IMR-90 (cell line): Measurements from ENCODE around the gene PRUNE2.

Experiments used
- BHLHE40 ChIP-seq: fragments of 150-350 bp; IDR thresholded peaks from 2 replicates; pipeline ENCODE4 v1.6.1; 2016; ENCODE audit warnings: mild to moderate bottlenecking, low read depth, low read length
- CEBPB ChIP-seq: IDR thresholded peaks from 2 replicates; pipeline ENCODE4 v1.6.1; 2012; ENCODE audit warnings: low read depth, low read length, improper control_type of control experiment
- CHD1 ChIP-seq: IDR thresholded peaks from 2 replicates; pipeline ENCODE4 v1.6.1; 2012; ENCODE audit warnings: low read depth, low read length, improper control_type of control experiment
- CTCF ChIP-seq: conservative IDR thresholded peaks from 2 replicates; pipeline ENCODE4 v1.5.1; 2012; ENCODE audit warnings: mild to moderate bottlenecking, low read depth, low read length, improper control_type of control experiment
- ELK1 ChIP-seq: fragments of 150-350 bp; IDR thresholded peaks from 2 replicates; pipeline ENCODE4 v1.6.1; 2016; ENCODE audit warnings: low read depth, mild to moderate bottlenecking, low read length, moderate library complexity, borderline replicate concordance
- FOS ChIP-seq: fragments of 150-350 bp; IDR thresholded peaks from 2 replicates; pipeline ENCODE4 v1.6.1; 2016; ENCODE audit warnings: low read depth, low read length
- MXI1 ChIP-seq: IDR thresholded peaks from 2 replicates; pipeline ENCODE4 v1.6.1; 2012; ENCODE audit warnings: low read depth, mild to moderate bottlenecking, low read length, moderate library complexity, borderline replicate concordance
- NFE2L2 ChIP-seq: fragments of 150-350 bp; IDR thresholded peaks from 2 replicates; pipeline ENCODE4 v1.6.1; 2016; ENCODE audit warnings: low read depth, mild to moderate bottlenecking, low read length
- POLR2A ChIP-seq: IDR thresholded peaks from 2 replicates; pipeline ENCODE4 v1.6.1; 2012; ENCODE audit warnings: mild to moderate bottlenecking, low read depth, low read length
- RAD21 ChIP-seq: IDR thresholded peaks from 2 replicates; pipeline ENCODE4 v1.6.1; 2012; ENCODE audit warnings: low read length, improper control_type of control experiment
- RFX5 ChIP-seq: IDR thresholded peaks from 2 replicates; pipeline ENCODE4 v1.8.0; 2012; ENCODE audit warnings: low read depth, mild to moderate bottlenecking, low read length, moderate library complexity
- SMC3 ChIP-seq: fragments of 150-350 bp; IDR thresholded peaks from 2 replicates; pipeline ENCODE4 v1.6.1; 2016; ENCODE audit warnings: low read depth, mild to moderate bottlenecking, antibody characterized with exemption, low read length, moderate library complexity
- USF2 ChIP-seq: fragments of 150-350 bp; IDR thresholded peaks from 2 replicates; pipeline ENCODE4 v1.6.1; 2017; ENCODE audit warnings: mild to moderate bottlenecking, antibody characterized with exemption, low read length, low read depth

GRCh38 chr9:76561900-76562299 lies 344.0 kb downstream of the PRUNE2 start:
- TF ChIP-seq CTCF (no peak), POLR2A (no peak), BHLHE40 (no peak), SMC3 (no peak), FOS (no peak), CHD1 (no peak), USF2 (no peak), RFX5 (no peak), NFE2L2 (no peak), ELK1 (no peak), CEBPB (no peak), MXI1 (no peak), RAD21 (no peak)
